GM18868 (cell line): Measurements from ENCODE around the gene LCN10.

Experiments used
- ATAC-seq: cut with Tn5 transposase; IDR thresholded peaks from one replicate; pipeline ENCODE4 v1.9.1; 2021; ENCODE audit warnings: mild to moderate bottlenecking, moderate library complexity; ENCODE audit not compliant: unreplicated experiment

LCN10 gene

DNA sequence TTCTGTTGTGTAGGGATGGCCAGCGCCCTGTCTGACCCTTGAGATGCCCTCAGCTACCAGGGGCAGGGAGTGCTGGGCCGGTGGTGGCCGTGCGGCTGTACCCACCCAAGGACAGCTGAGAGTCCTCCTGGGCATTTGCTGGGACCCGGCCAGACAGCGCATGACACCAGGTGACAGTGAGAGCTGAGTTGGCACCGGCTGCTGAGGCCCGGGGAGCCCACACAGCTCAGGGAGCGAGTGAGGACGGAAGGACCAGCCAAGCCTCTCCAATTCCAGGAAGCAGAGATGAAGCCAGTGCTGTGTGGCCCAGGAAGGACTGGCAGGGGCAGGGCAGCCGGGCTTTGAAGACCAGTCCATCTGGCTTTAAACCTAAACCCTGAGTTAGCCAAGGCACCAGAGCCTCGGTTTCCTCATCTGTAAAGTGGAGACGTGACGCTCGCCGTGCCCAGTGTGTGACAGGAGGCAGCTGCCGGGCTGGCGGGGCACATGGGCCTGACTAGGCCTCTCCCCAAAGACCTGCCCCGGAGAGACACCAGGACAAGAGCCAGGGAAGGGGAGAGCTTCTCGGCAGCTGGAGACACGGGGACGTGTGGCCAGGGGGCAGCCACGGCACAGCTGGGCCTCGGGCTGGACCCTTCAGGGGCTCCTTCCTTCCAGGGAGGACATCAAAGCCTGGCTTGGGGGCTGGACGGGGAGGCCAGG lies 52.5 kb downstream of the LCN10 start:
- ATAC-seq: no peak

GRCh38 chr9:136689108-136689460 lies 53.7 kb downstream of the LCN10 start:
- ATAC-seq: no peak

- no peak for ATAC-seq
Observed at GRCh38 chr9:136688274-136689107, 54.2 kb downstream of the LCN10 start.
